GM12878 (cell line): ENCODE results near the gene NRAS.

Experiments used
- JUNB ChIP-seq: IDR thresholded peaks from 2 replicates; pipeline ENCODE4 v1.6.1; 2016; ENCODE audit warnings: antibody characterized with exemption, mild to moderate bottlenecking
- POLR2AphosphoS5 ChIP-seq: IDR thresholded peaks from 2 replicates; pipeline ENCODE4 v1.6.1; 2011; ENCODE audit warnings: mild to moderate bottlenecking, low read length, inconsistent platforms
- TF ChIP-seq, protein P1 (sequence below): IDR thresholded peaks from 2 replicates; pipeline ENCODE4 v1.6.1; 2012; ENCODE audit warnings: low read length, inconsistent platforms

DNA sequence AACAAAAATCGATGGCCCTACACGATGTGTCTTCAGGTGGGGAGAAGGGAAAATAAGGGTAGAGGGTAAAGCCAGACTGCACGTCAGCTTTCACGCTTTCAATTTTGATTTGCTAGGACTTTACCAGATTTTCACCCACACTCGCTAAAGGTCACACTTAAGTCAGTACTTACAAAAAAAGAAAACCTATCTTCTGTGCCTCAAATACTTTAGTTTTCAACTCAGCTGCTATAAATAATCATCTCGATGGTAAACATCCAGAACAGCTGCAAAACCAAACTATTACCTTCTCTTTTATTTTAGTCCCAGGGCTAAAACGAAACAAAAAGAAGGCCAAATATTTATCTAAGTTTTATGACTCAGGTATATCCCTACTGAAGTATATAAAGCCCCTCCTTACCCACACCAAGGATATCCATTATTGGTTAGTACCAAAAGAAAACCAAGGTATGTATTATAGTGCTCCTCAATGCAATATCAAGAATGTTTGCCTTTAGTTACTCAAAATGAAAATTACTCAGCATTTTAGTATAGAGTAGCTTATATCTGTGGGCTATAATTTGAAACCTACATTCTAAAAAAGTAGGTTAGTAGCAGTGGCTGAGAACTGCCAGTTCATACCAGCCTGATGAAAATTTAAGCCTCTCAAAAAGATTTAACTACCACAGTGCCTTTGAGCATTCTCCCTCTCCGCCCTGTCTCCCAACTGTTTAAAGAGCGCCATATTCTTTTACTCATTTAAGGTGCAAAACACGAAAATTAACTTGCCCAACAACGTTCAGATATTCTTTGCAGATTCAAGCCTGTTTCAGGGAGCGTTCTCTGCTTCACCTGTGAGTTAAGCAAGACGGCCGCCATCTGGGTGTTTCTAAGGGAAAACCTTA, 39.7 kb upstream of the NRAS start:
- TF ChIP-seq, protein P1, sequence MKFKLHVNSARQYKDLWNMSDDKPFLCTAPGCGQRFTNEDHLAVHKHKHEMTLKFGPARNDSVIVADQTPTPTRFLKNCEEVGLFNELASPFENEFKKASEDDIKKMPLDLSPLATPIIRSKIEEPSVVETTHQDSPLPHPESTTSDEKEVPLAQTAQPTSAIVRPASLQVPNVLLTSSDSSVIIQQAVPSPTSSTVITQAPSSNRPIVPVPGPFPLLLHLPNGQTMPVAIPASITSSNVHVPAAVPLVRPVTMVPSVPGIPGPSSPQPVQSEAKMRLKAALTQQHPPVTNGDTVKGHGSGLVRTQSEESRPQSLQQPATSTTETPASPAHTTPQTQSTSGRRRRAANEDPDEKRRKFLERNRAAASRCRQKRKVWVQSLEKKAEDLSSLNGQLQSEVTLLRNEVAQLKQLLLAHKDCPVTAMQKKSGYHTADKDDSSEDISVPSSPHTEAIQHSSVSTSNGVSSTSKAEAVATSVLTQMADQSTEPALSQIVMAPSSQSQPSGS = peak; percentile 82
- peak; percentile 40; the same call in 1 of the 2 replicates for TF ChIP-seq JUNB
- no peak for TF ChIP-seq POLR2AphosphoS5
